Left lung (tissue), 10 donors: ENCODE data around the gene DMAC2L. TPM values are rescaled to one million over a fixed set of nuclear protein-coding genes. Genes with fewer than 3 reads are reported as not detected.

Experiments
- ATAC-seq: fragments of 200-7000 bp; cut with Tn5 transposase; one replicate; pipeline ENCODE4 v1.9.1; 2020; ENCODE audit warnings: moderate library complexity
- DNase-seq, 4 donors: peaks; one replicate each; pipeline ENCODE4 v3.0.0-alpha.2; 2013 to 2020
- H3K27ac ChIP-seq, 2 donors: fragments of 200-600 bp; sonication (generic) in 1 of 2; one replicate each; pipeline versions ENCODE4 v1.5.0 to v1.8.0; 2020 to 2021
- H3K27me3 ChIP-seq, 2 donors: fragments of 200-600 bp; sonication (generic) in 1 of 2; one replicate each; pipeline versions ENCODE4 v1.5.0 to v1.8.0; 2020 to 2021
- H3K36me3 ChIP-seq, 2 donors: fragments of 200-600 bp; sonication (generic) in 1 of 2; one replicate each; pipeline versions ENCODE4 v1.5.0 to v1.8.0; 2020 to 2021
- H3K4me1 ChIP-seq, 2 donors: fragments of 200-600 bp; one replicate each; pipeline ENCODE4 v1.8.0; 2021
- H3K4me3 ChIP-seq, 2 donors: fragments of 200-600 bp; sonication (generic) in 1 of 2; one replicate each; pipeline versions ENCODE4 v1.5.0 to v1.8.0; 2020 to 2021; ENCODE audit warnings: mild to moderate bottlenecking in 1 of 2
- H3K9me3 ChIP-seq, 2 donors: fragments of 200-600 bp; sonication (generic) in 1 of 2; one replicate each; pipeline versions ENCODE4 v1.5.0 to v1.8.0; 2020 to 2021
- intact Hi-C, 2 donors: fragments of 100-400 bp; cut with DNase I; formaldehyde crosslinking; loops; one replicate each; pipeline versions ENCODE4 v1.11.2 to v1.14.2; 2022
- polyA plus RNA-seq, 6 donors: library from polyadenylated mRNA; unstranded; fragments of 120-200 nt; gene quantifications; one replicate each; pipeline ENCODE4 v1.2.1, GENCODE V29; 2013; ENCODE audit not compliant: insufficient read length in 6 of 6
- total RNA-seq, 2 donors: library from RNA; stranded (reverse); fragmentation: NEBNext Ultra II Directional; extraction: Animal tissue kit (Norgen Biotek cat#: 25700); gene quantifications; one replicate each; pipeline ENCODE4 v1.2.1, GENCODE V29; 2021
- TF ChIP-seq, protein P1 (sequence below), 2 donors: fragments of 200-600 bp; sonication (generic) in 1 of 2; IDR thresholded peaks; one replicate each; pipeline versions ENCODE4 v1.5.0 to v1.8.0; 2021; ENCODE audit warnings: antibody characterized with exemption in 2 of 2
- donor health status: DM: no; HTN: yes; CAD: no.
- donor health status: DM: no; HTN: no; CAD: no.

The DMAC2L gene
- total and polyA plus RNA-seq, 8 donors: 15.7 to 26.6 (median 24.0) TPM

DNA sequence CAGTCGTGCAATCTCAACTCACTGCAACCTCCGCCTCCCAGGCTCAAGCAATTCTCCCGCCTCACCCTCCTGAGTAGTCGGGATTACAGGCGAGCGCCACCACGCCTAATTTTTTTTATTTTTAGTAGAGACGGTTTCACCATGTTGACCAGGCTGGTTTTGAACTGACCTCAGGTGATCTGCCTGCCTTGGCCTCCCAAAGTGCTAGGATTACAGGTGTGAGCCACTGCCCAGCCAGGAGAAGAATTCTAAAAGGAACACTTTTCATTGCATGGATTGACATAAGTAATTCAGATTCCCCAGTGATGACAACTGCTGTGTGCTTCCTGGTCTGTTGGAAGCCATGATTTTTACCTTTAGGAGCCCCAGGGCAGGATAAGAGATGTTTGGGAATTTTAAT, 22.1 kb downstream of the DMAC2L start:
- H3K27me3 ChIP-seq: no peaks in the 10 kb centered on the region
- DNase-seq: no peak
- H3K27ac ChIP-seq: peak overlapping the region; percentile 53 to 65
- TF ChIP-seq, protein P1, sequence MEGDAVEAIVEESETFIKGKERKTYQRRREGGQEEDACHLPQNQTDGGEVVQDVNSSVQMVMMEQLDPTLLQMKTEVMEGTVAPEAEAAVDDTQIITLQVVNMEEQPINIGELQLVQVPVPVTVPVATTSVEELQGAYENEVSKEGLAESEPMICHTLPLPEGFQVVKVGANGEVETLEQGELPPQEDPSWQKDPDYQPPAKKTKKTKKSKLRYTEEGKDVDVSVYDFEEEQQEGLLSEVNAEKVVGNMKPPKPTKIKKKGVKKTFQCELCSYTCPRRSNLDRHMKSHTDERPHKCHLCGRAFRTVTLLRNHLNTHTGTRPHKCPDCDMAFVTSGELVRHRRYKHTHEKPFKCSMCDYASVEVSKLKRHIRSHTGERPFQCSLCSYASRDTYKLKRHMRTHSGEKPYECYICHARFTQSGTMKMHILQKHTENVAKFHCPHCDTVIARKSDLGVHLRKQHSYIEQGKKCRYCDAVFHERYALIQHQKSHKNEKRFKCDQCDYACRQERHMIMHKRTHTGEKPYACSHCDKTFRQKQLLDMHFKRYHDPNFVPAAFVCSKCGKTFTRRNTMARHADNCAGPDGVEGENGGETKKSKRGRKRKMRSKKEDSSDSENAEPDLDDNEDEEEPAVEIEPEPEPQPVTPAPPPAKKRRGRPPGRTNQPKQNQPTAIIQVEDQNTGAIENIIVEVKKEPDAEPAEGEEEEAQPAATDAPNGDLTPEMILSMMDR (IDR thresholded peaks at IDR 0.05): no peak
- no peak for ATAC-seq
- intact Hi-C loops: no loop called here
- H3K4me3 ChIP-seq: no peak overlapping the region
- peaks cover 0 to 33% of the 10 kb centered on the region in 2 donors for H3K36me3 ChIP-seq
- no peaks in the 10 kb centered on the region for H3K9me3 ChIP-seq
- peaks cover 9 to 23% of the 10 kb centered on the region in 2 donors for H3K4me1 ChIP-seq

DNA sequence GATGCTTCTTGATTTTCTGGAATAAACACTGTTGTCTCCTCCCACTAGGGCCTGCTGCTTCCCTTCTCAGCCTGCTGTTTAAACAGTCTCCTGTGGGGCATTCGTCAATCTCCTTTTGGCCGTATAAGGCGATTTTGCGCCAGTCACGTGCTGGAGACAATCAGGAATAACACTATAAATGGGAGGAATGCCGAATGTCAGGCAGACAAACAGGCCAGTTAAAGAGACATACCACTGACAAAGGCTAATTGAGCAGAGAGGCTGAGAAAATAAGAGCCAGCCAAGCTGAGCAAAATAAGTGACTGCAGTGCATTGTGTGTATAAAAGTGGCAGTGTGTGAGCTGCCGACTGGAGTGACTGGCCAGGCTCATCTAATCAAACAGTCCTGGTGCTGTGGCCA, 23.3 kb downstream of the DMAC2L start:
- Histone ChIP-seq H3K27ac (peak overlapping the region; percentile 53 to 65), H3K36me3 (peaks cover 0 to 35% of the 10 kb centered on the region in 2 donors), H3K4me1 (peaks cover 9 to 23% of the 10 kb centered on the region in 2 donors), H3K9me3 (no peaks in the 10 kb centered on the region), H3K4me3 (no peak overlapping the region), H3K27me3 (no peaks in the 10 kb centered on the region)
- TF ChIP-seq, protein P1 (IDR thresholded peaks at IDR 0.05): no peak
- intact Hi-C loops: no loop called here
- ATAC-seq: peak; percentile 58
- DNase-seq: peak in 2 of 4 donors; percentile 57 to 76

DNA sequence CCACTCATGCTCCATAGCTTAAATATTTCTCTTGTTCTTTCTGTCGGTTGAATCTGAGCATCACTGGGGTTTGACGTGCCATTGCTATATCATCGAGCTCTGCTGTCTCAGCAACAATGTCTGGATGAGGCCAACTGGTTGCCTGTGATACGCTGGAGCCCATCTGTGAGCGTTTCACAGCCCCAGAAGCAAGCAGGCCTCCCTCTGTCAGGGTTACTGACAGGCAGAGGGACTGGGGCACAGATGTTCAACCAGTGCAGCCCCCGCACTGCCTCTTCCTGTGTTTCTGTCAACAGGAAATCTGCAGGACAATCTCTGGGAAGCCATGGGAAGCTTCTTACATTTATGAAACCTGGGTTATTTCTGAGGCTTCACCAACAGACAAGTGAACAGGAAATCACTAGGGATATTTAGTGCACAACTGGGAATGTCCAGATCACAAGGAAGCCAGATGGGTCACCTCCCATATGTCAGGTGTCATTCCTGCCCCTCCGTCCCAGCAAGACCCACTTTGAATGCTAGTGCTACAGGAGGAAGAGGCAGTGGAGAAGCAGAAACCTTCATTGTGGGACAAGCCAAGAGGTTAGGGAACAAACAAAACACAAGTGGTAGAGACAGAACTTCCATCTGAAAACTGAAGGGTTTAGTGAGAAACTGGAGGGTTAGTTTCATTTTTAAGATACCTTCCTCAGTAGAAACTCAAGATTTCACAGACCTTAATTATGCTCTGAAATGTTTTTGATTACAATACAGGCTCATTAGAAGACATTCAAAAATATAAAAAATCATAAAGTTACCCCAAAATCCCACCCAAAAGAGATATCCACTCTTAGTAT, 24.1 kb downstream of the DMAC2L start:
- no peaks in the 10 kb centered on the region for H3K9me3 ChIP-seq
- H3K36me3 ChIP-seq: peaks cover 0 to 37% of the 10 kb centered on the region in 2 donors
- H3K4me1 ChIP-seq: peaks cover 9 to 23% of the 10 kb centered on the region in 2 donors
- ATAC-seq: peak; percentile 54
- intact Hi-C loops: no loop called here
- TF ChIP-seq, protein P1 (IDR thresholded peaks at IDR 0.05): no peak
- DNase-seq: peak in 1 of 4 donors; percentile 72
- no peak overlapping the region for H3K4me3 ChIP-seq
- peak overlapping the region; percentile 53 to 65 for H3K27ac ChIP-seq
- H3K27me3 ChIP-seq: no peaks in the 10 kb centered on the region

DNA sequence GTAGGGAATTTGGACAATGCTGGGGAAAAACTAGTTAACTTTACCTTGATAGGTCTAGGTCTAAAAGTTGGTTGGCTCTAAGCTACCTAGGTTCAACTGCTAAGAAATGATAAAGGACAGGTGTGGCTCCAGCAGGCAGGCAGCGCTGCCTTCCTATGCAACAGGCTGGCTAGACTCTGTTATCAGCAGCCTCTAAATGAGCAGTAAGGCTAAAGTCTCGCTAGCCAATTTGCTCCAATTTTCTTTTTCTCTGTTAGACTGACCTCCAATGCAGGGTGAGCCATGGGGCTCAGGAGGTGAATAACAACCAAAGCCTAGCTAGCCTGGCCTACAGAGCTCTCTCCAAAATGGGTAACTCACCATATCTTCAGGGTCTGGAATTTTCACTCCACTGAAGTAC, 26.5 kb downstream of the DMAC2L start:
- ATAC-seq (no peak), DNase-seq (no peak)
- Histone ChIP-seq H3K27me3 (no peaks in the 10 kb centered on the region), H3K36me3 (peaks cover 0 to 29% of the 10 kb centered on the region in 2 donors), H3K4me1 (peaks cover 9 to 44% of the 10 kb centered on the region in 2 donors), H3K27ac (no peak overlapping the region), H3K4me3 (no peak overlapping the region), H3K9me3 (no peaks in the 10 kb centered on the region)
- TF ChIP-seq, protein P1 (IDR thresholded peaks at IDR 0.05): no peak
- intact Hi-C loops: no loop called here

DNA sequence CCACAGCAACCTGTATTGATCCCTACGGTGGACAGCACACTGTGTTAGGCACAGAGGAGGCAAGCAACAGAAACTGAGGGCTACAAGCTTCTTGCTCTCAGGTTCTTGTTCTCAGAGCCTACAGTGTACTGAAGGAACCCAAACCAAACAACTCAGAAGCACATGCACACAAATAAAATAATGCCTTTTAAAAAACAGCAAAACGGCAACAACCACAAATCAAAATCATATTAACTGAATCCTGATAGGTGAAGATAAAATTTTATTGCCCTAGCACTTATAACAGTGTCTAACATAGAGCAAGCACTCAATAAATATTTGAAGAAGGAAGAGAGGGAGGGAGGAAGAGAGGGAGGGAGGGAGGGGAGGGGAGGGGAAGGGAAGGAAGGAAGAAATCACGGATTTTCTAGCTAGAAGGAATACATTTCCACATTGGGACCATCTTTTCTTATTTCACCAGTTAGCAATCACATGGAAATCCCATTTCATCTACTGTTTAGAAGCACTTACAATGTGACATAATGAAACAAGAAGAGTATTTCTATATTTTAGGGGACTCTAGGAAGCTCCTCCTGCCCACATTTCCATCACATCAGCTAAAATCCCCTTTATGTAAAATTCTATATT, 27.2 kb downstream of the DMAC2L start:
- DNase-seq (no peak), ATAC-seq (no peak)
- Histone ChIP-seq H3K36me3 (peaks cover 0 to 29% of the 10 kb centered on the region in 2 donors), H3K27me3 (no peaks in the 10 kb centered on the region), H3K9me3 (no peaks in the 10 kb centered on the region), H3K4me1 (peaks cover 9 to 50% of the 10 kb centered on the region in 2 donors), H3K27ac (no peak overlapping the region), H3K4me3 (no peak overlapping the region)
- TF ChIP-seq, protein P1 (IDR thresholded peaks at IDR 0.05): no peak
- intact Hi-C loops: no loop called here
